T-helper 17 cell (primary cell): ENCODE results near the gene PKNOX2. TPM values are rescaled to one million over a fixed set of nuclear protein-coding genes. Genes with fewer than 3 reads are reported as not detected.

Experiments used
- total RNA-seq, 4 donors: library from RNA in 2 of 4; stranded (reverse) in 2 of 4; gene quantifications; one replicate each; pipeline ENCODE4 v1.2.3 and lab custom pipeline; 2022 to 2026

The PKNOX2 gene
- total RNA-seq, 2 donors from 2014 or later, result not detected

Other genes with a start within 250 kb of the PKNOX2 start
- gene HEPN1, start 245.5 kb upstream of the PKNOX2 start, total RNA-seq, result not detected
- gene HEPACAM, start 228.7 kb upstream of the PKNOX2 start, total RNA-seq, result not detected
- 1 to 10 TPM in 1 of 2 donors, under 1 TPM in 1; 0.91 to 1.3 TPM for gene CCDC15, start 210.5 kb upstream of the PKNOX2 start, total RNA-seq
- gene SLC37A2, start 101.4 kb upstream of the PKNOX2 start, total RNA-seq, result under 1 TPM; 0.52 to 0.90 TPM
- 1 to 10 TPM; 7.0 to 9.9 TPM for gene TMEM218, start 53.1 kb upstream of the PKNOX2 start, total RNA-seq